Activated naive CD8-positive, alpha-beta T cell treated with anti-CD3 and anti-CD28 coated beads, Interleukin-2, amount 50 U/mL, for 24 hours (primary cell): ENCODE data around the gene COL5A1.
"Not testable (repeated sequence)": the region's sequence is repeated elsewhere in the genome, so short reads cannot be mapped to it uniquely, and the experiment has no call there.

Experiments
- ATAC-seq: fragments of 150-1000 bp; cut with Tn5 transposase; one replicate; pipeline ENCODE4 v1.10.0; 2021
- DNase-seq: peaks from one replicate; pipeline ENCODE4 v3.0.0; 2021
- H3K27ac Mint-ChIP-seq: one replicate; pipeline ENCODE4 v1.8.0; 2021; ENCODE audit warnings: mild to moderate bottlenecking, mixed read lengths
- H3K27me3 Mint-ChIP-seq: one replicate; pipeline ENCODE4 v1.8.0; 2021; ENCODE audit warnings: mixed read lengths
- H3K36me3 Mint-ChIP-seq: one replicate; pipeline ENCODE4 v1.8.0; 2021; ENCODE audit warnings: low read depth, mixed read lengths
- H3K4me1 Mint-ChIP-seq: one replicate; pipeline ENCODE4 v1.8.0; 2021; ENCODE audit warnings: mixed read lengths
- H3K4me3 Mint-ChIP-seq: one replicate; pipeline ENCODE4 v1.8.0; 2021; ENCODE audit warnings: mild to moderate bottlenecking, moderate library complexity, mixed read lengths
- H3K9me3 Mint-ChIP-seq: one replicate; pipeline ENCODE4 v1.8.0; 2021; ENCODE audit warnings: mixed read lengths

Gene COL5A1

DNA sequence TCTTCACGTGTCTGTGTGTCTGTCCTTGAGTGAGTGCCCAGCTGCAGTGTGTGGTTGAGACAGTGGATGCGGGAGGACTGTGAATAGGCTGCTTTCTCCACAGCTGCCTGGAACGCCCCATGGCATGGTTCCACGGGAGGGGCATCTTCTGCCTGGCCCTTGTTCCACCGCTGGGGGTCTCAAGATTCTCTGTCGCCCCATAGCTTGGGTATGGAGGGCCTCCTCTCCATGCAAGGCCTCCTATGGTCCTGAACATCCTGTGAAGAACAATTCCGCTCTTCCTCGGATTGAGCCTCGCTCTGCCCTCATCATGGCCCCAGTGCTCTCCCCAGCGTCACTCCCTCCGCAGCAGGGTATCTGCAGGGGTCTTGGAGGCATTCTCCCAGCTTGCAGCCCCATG lies 36.1 kb downstream of the COL5A1 start:
- H3K27ac Mint-ChIP-seq = no peak overlapping the region
- no peak overlapping the region for H3K4me3 Mint-ChIP-seq
- H3K36me3 Mint-ChIP-seq = no peaks in the 10 kb centered on the region
- DNase-seq = no peak
- peaks cover 8% of the 10 kb centered on the region for H3K9me3 Mint-ChIP-seq
- H3K4me1 Mint-ChIP-seq = no peaks in the 10 kb centered on the region
- ATAC-seq = no peak
- H3K27me3 Mint-ChIP-seq = no peaks in the 10 kb centered on the region

DNA sequence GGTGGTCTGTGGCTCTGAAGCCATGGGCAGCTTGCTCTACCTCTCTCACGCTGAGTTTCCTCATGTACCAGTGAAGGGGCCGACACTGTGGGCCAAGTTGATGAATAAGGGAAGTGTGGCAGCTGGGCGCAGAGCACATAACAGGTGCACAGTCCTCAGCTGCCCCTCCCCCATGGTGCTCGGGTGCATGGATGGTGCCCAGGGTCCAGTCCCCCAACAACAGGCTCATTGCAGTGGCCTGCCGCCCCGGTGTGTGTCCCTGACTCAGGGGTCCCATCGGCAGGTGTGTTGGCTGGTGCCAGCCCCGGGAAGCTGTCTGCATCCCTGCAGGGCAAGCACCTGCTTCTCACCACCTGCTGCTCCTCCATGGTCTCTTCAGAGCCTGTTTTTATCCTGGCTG lies 36.6 kb downstream of the COL5A1 start:
- no peaks in the 10 kb centered on the region for H3K36me3 Mint-ChIP-seq
- DNase-seq (no peak), ATAC-seq (no peak)
- H3K9me3 Mint-ChIP-seq = peaks cover 8% of the 10 kb centered on the region
- H3K27ac Mint-ChIP-seq = no peak overlapping the region
- H3K27me3 Mint-ChIP-seq = no peaks in the 10 kb centered on the region
- no peak overlapping the region for H3K4me3 Mint-ChIP-seq
- H3K4me1 Mint-ChIP-seq = no peaks in the 10 kb centered on the region

DNA sequence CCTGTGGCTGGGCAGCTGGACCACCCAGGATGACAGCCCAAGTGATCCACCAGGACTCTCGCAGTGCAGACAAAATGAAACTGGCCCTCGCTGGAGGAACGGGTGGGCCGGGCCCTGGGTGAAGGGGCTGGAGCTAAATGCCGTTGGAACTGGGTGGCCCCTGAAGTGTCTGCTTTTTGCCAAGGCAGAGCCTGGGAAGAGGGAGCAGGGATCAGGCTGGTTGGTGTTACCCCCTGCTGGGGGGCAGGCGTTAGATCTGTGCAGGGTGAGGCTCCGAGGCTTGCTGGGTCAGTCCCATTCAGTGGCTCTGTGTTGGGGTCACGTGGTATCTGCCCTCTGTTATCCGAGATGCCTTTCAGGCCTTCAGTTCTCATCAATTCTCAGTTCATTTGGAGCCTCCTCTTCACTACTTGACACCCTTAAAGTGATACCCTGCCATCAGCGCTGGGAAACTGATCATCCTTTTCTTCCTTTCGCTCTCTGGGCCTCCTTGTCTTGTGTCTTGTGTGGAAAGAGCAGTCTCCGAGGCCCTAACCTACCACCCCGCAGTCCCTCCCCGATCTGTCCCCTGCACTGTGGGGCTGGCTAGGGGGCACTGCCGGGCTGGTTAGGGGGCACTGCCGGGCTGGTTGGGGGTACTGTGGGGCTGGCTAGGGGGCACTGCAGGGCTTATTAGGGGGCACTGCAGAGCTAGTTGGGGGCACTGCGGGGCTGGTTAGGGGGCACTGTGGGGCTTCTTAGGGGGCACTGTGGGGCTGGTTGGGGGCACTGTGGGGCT lies 37.3 kb downstream of the COL5A1 start:
- Mint-ChIP-seq H3K36me3 (no peaks in the 10 kb centered on the region), H3K27me3 (no peaks in the 10 kb centered on the region), H3K9me3 (peaks cover 8% of the 10 kb centered on the region), H3K27ac (no peak overlapping the region), H3K4me1 (no peaks in the 10 kb centered on the region), H3K4me3 (no peak overlapping the region)
- ATAC-seq (no peak), DNase-seq (no peak)

DNA sequence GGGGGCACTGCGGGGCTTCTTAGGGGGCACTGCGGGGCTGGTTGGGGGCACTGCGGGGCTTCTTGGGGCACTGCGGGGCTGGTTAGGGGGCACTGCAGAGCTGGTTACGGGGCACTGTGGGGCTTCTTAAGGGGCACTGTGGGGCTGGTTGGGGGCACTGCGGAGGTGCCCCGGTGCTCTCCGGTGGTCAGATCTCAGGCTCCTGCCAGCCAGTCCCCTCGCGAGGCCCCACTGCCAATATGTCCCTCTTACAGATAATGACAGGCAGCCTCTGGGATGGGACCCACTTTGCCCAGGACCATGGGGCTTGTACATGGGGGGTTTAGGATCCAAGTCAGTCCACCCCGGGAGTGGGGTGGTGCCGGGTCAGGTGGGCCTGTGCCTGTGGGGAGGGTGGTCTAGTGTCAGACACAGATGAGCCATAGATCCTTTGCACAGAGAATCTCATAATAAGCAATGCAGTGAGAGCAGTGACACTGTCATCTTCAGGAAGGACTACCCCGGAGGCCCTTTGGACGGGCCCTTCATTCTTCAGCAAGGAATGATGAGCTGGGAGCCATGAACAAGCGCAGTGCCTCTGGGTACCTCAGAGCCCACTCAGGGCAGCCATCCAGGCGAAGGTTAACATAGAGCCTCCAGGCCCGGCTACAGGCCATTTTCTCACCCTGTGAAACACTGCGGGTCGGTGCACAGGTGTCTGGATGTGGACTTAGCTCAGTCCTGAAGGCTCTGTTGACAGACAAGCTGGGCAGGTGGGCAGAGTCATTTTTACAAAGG lies 38.2 kb downstream of the COL5A1 start:
- Mint-ChIP-seq H3K4me1 (no peaks in the 10 kb centered on the region), H3K36me3 (no peaks in the 10 kb centered on the region), H3K4me3 (no peak overlapping the region), H3K9me3 (peaks cover 8% of the 10 kb centered on the region), H3K27me3 (no peaks in the 10 kb centered on the region), H3K27ac (no peak overlapping the region)
- DNase-seq (no peak), ATAC-seq (no peak)

DNA sequence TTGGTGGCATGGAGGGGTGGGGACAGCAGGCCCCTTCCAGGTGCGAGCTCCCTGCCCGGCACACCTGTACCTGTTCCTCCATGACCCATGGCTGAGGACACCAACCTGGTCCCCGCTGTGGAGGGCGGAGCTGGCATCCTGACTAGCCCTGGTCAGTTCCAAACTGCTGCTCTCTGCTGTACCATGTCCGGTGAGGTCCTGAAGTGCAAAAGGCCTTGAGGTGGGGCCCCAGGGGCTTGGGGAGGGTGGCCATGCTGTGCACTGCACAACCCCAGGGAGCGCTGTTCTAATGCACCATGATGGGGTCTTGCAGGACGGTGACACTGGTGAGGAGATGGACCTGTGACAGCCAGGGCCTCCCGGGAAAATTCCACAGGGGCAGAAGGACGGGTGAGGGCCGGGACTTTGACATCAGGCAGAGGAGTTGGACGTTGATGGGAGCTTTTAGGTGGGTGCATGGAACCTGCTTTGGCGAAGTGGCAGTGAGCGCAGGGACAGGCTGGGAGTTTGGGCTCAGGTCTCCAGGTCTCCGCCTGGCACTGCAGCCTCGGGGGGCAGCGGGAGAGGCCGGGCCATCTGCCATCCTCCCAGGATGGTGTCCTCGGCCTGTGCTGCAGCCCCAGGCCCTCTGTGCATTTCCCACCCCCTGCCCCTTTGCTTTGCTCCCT lies 38.9 kb downstream of the COL5A1 start:
- ATAC-seq = no peak
- no peak for DNase-seq
- Mint-ChIP-seq H3K9me3 (peaks cover 2% of the 10 kb centered on the region), H3K36me3 (no peaks in the 10 kb centered on the region), H3K4me3 (no peak overlapping the region), H3K27me3 (no peaks in the 10 kb centered on the region), H3K27ac (no peak overlapping the region), H3K4me1 (no peaks in the 10 kb centered on the region)

DNA sequence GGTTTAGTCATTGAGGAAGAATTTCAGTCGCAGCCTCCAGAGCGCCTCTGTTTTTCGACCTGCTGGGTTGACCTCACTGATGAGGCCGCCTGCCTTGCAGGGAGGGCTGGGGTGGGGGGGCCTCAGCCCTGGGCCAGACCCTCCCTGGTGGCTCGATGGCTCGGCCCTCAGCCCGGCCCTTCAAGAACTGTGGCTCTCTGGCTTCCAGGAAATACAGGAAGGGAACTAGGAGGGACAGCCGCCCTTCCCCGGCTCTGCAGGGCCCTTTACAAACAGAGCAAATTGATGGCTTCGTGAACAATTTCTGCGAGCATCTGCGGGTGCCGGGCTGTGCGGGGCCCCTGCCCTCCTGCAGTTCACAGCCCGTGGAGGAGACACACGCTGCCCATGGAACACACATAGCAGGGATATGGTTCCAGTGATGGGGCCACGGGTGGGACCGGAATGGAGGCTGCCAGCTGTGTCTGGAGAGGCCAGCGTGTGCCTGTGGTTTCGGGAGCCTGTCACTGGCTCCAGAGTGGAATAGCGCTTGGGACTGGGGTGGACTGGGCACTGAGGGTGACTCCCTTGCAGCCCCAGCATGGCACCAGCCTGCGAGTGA lies 39.6 kb downstream of the COL5A1 start:
- H3K27me3 Mint-ChIP-seq = no peaks in the 10 kb centered on the region
- no peak overlapping the region for H3K4me3 Mint-ChIP-seq
- ATAC-seq (no peak), DNase-seq (no peak)
- no peaks in the 10 kb centered on the region for H3K36me3 Mint-ChIP-seq
- H3K27ac Mint-ChIP-seq = no peak overlapping the region
- H3K9me3 Mint-ChIP-seq = no peaks in the 10 kb centered on the region
- no peaks in the 10 kb centered on the region for H3K4me1 Mint-ChIP-seq

DNA sequence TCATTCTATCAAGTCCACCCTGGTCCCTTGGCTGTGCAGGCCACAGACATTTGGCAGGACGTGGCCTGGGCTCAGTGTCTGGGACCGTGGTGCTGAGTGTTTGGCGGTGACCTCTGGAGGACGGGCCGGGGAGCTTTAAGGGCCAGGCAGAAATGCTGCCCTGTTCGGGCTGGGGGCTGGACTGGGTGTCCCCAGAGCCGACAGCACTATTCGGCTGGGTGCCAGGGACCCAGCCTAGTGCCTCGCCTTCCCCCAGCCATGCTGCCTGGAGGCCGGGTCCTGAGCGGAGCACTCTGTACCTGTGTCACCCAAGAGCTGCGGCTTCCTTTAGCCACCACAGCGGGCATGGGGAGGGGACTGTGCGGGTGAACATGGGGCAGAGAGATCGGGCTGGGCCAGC lies 40.4 kb downstream of the COL5A1 start:
- DNase-seq (no peak), ATAC-seq (no peak)
- Mint-ChIP-seq H3K9me3 (no peaks in the 10 kb centered on the region), H3K36me3 (no peaks in the 10 kb centered on the region), H3K27ac (no peak overlapping the region), H3K4me1 (no peaks in the 10 kb centered on the region), H3K27me3 (no peaks in the 10 kb centered on the region), H3K4me3 (no peak overlapping the region)

DNA sequence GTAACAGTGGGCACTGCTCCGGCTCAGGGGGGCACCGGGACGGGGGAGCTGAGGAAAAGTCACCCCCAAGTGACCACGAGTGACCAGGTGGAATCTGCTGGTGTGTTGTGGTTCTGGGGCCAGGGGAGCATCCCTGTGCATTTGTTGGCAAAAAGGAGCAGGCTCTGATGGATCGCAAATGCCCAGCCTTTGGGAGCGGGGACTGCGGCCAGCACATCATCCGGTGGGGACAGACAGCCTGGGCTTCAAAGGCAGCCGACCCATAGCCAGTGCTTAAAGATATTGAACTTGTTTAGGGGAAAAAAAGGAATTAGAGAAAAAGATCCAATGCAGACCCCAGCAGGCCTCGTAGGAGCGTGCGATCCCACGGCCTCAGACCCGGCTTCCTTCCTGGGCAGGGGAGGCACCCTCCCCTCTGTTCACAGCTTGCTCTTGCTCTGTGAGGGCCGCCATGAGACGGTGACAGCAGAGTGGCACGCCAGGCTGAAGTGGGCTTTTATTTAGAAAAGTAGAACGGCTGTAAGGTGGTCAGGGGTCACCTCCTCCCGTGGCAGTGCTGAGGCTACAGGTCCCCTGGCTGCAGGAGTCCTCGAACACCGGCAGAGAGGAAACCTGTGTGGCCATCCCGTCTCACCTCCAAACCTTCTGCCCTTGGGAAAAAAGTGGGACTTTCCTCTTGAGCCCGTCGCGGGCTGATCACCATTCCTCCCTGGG lies 41.2 kb downstream of the COL5A1 start:
- Mint-ChIP-seq H3K9me3 (no peaks in the 10 kb centered on the region), H3K4me1 (no peaks in the 10 kb centered on the region), H3K4me3 (no peak overlapping the region), H3K36me3 (no peaks in the 10 kb centered on the region), H3K27ac (no peak overlapping the region), H3K27me3 (no peaks in the 10 kb centered on the region)
- ATAC-seq (no peak), DNase-seq (no peak)

DNA sequence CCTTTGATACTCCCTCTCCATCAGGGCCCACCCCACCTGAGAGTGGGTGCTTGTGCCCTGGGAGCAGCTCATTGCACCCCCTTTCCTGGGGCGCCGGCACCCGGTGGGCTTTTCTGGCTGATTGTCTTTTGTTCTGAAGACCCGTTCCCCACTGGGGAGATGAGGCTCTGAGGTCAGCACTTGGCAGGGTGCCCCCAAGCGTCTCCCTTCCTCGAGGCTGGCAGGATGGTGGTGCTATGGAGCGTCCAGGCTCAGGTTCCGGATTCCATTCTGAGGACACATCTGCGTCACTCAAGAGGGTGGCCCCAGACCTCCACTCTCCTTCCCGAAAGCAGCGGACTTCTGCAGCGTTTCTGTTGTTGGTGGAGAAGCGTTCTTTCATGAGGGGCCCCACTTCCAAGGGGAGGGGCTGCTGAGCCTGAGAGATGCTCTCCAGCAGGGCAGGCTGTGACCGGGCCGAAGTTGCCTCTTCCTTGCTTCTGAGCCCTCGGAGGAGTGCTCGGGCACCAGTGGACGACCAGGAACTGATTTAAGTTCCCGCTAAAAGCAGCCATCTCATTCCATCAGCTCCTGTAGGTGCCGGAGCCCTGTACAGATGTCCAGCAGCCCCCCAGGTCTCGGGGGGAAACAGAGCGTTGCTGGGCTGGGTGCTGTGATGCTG lies 42.2 kb downstream of the COL5A1 start:
- no peaks in the 10 kb centered on the region for H3K9me3 Mint-ChIP-seq
- H3K27ac Mint-ChIP-seq = no peak overlapping the region
- no peak for DNase-seq
- no peak overlapping the region for H3K4me3 Mint-ChIP-seq
- no peaks in the 10 kb centered on the region for H3K27me3 Mint-ChIP-seq
- no peak for ATAC-seq
- no peaks in the 10 kb centered on the region for H3K36me3 Mint-ChIP-seq
- H3K4me1 Mint-ChIP-seq = no peaks in the 10 kb centered on the region

DNA sequence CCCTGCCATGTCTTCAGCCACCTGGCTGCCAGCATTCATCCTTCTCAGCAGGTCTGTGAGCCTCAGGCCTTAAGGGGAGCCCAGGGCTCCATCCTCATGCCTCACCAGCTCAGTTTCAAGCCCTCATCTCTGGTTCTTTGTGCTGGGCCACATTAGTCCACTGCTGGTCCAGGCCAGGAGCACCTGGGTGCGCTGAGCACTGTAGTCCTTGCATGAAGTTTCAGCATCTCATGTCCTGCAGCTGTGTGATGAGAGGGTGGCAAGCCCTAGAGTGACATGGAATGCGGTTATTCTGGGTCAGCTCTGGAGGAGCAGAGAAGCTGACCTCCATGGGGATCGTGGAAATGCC lies 42.7 kb downstream of the COL5A1 start:
- Mint-ChIP-seq H3K4me3 (no peak overlapping the region), H3K4me1 (no peaks in the 10 kb centered on the region), H3K36me3 (no peaks in the 10 kb centered on the region), H3K27ac (no peak overlapping the region), H3K9me3 (no peaks in the 10 kb centered on the region), H3K27me3 (no peaks in the 10 kb centered on the region)
- DNase-seq (no peak), ATAC-seq (no peak)

DNA sequence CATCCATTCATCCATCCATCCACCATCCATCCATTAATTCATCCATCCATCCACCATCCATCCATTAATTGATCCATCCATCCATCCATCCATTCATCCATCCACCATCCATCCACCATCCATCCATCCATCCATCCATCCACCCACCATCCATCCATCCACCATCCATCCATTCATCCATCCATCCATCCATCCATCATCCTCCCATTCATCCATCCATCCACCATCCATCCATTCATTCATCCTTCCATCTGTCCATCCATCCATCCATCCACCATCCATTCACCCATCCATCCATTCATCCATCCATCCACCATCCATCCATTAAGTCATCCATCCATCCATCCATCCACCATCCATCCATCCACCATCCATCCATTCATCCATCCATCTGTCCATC lies 43.3 kb downstream of the COL5A1 start:
- not testable (repeated sequence) for ATAC-seq, H3K4me1 Mint-ChIP-seq, DNase-seq, H3K36me3 Mint-ChIP-seq, H3K27me3 Mint-ChIP-seq, H3K9me3 Mint-ChIP-seq, H3K4me3 Mint-ChIP-seq, H3K27ac Mint-ChIP-seq

DNA sequence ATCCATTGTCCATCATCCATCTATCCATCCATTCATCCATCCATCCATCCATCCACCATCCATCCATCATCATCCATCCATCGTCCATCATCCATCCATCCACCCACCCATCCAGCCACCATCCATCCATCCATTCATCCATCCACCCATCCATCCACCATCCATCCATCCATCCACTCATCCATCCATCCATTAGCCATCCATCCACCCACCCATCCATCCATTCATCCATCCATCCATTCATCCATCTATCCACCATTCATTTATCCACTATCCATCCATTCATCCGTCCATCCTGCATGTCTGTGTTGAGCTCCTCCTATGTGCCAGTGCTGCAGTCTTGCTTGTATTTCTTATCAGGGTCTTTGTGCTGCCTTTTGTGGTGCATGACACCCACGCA lies 44.2 kb downstream of the COL5A1 start:
- ATAC-seq (no peak), DNase-seq (no peak)
- no peaks in the 10 kb centered on the region for H3K27me3 Mint-ChIP-seq
- no peaks in the 10 kb centered on the region for H3K4me1 Mint-ChIP-seq
- no peaks in the 10 kb centered on the region for H3K36me3 Mint-ChIP-seq
- no peak overlapping the region for H3K4me3 Mint-ChIP-seq
- H3K27ac Mint-ChIP-seq = no peak overlapping the region
- no peaks in the 10 kb centered on the region for H3K9me3 Mint-ChIP-seq

DNA sequence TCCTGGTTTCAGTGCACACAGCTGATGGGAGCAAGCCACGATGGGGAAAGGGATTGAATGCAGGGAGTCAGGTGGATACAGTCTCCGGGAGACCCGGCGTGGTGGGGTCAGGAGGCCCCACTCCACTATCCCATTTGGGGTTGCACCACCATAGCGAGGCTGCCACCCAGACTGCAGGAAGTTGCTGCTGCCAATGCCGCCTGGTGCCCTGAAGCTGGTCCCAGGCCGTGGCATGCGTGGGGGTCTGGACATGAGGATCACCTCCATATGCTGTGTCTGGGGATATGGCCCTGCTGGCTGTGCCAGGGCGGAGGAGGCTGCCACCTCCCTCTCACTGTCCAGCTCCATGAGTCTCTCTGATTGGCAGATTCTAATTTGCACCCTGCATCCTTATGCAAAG lies 45.3 kb downstream of the COL5A1 start:
- H3K27ac Mint-ChIP-seq = no peak overlapping the region
- ATAC-seq = no peak

DNA sequence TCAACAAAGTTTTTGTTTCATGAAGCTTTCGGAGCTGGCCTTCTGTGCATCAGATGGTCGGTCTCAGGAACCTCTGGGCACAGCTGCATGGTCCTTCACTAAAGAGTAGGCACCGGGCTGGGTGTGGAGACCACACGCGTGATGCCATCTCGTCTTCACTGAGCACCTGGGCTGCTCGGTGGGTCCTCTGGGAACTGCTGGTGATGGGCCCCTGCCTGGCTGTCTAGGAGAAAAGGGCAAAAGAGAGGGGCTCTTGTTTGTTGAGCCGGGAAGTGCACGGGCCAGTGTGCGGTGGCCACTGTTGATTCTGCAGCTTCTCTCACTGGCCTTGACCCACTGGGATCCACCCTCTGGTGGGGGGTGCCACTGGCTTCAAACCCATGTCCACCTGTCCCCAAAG lies 46.0 kb downstream of the COL5A1 start:
- DNase-seq (no peak), ATAC-seq (no peak)
- Mint-ChIP-seq H3K36me3 (no peaks in the 10 kb centered on the region), H3K9me3 (no peaks in the 10 kb centered on the region), H3K4me1 (no peaks in the 10 kb centered on the region), H3K27me3 (no peaks in the 10 kb centered on the region), H3K27ac (no peak overlapping the region), H3K4me3 (no peak overlapping the region)

More for the DNA sequence above, 45.3 kb downstream of the COL5A1 start:
- Mint-ChIP-seq H3K9me3 (no peaks in the 10 kb centered on the region), H3K27me3 (no peaks in the 10 kb centered on the region), H3K4me3 (no peak overlapping the region), H3K4me1 (no peaks in the 10 kb centered on the region), H3K36me3 (no peaks in the 10 kb centered on the region)
- DNase-seq = no peak
